GM18520 (cell line): ENCODE measurements around the gene CCDC81.
"Not testable (repeated sequence)": the region's sequence is repeated elsewhere in the genome, so short reads cannot be mapped to it uniquely, and the experiment has no call there.

Source experiments
- ATAC-seq: cut with Tn5 transposase; IDR thresholded peaks from one replicate; pipeline ENCODE4 v1.9.1; 2021; ENCODE audit not compliant: unreplicated experiment

The CCDC81 gene

GRCh38 chr11:86386746-86387145 lies 12.1 kb downstream of the CCDC81 start:
- no peak for ATAC-seq

- no peak for ATAC-seq
These were observed 13.5 kb downstream of the CCDC81 start for GRCh38 chr11:86388198-86388597.

- no peak for ATAC-seq
These were observed 15.8 kb downstream of the CCDC81 start for GRCh38 chr11:86390487-86390886.

- no peak for ATAC-seq
These were observed 20.4 kb downstream of the CCDC81 start for GRCh38 chr11:86395061-86395551.

GRCh38 chr11:86396396-86396795 lies 21.7 kb downstream of the CCDC81 start:
- no peak for ATAC-seq

- no peak for ATAC-seq
These were observed 22.7 kb downstream of the CCDC81 start for GRCh38 chr11:86397351-86397750.

- ATAC-seq: no peak
These were observed 23.4 kb downstream of the CCDC81 start for GRCh38 chr11:86398106-86398505.

- ATAC-seq: no peak
These were observed 28.8 kb downstream of the CCDC81 start for GRCh38 chr11:86403458-86403857.

- no peak for ATAC-seq
These were observed 34.2 kb downstream of the CCDC81 start for GRCh38 chr11:86408845-86409244.

GRCh38 chr11:86414032-86414431 lies 39.3 kb downstream of the CCDC81 start:
- ATAC-seq: no peak

- no peak for ATAC-seq
These were observed 40.3 kb downstream of the CCDC81 start for GRCh38 chr11:86415026-86415425.

GRCh38 chr11:86416494-86416893 lies 41.8 kb downstream of the CCDC81 start:
- ATAC-seq: no peak

GRCh38 chr11:86416951-86417350 lies 42.3 kb downstream of the CCDC81 start:
- not testable (repeated sequence) for ATAC-seq

- no peak for ATAC-seq
These were observed 43.4 kb downstream of the CCDC81 start for GRCh38 chr11:86418106-86418505.

- ATAC-seq: no peak
These were observed 43.8 kb downstream of the CCDC81 start for GRCh38 chr11:86418513-86418912.

- ATAC-seq: no peak
These were observed 44.2 kb downstream of the CCDC81 start for GRCh38 chr11:86418917-86419316.

- no peak for ATAC-seq
These were observed 47.3 kb downstream of the CCDC81 start for GRCh38 chr11:86421946-86422345.

- no peak for ATAC-seq
These were observed 47.7 kb downstream of the CCDC81 start for GRCh38 chr11:86422371-86422770.

GRCh38 chr11:86423488-86423887 lies 48.8 kb downstream of the CCDC81 start:
- not testable (repeated sequence) for ATAC-seq

- no peak for ATAC-seq
These were observed 52.8 kb downstream of the CCDC81 start for GRCh38 chr11:86427441-86427840.

GRCh38 chr11:86431258-86431657 lies 56.6 kb downstream of the CCDC81 start:
- ATAC-seq: no peak

GRCh38 chr11:86433361-86434095 lies 58.8 kb downstream of the CCDC81 start:
- ATAC-seq: not testable (repeated sequence)

- ATAC-seq: no peak
These were observed 61.0 kb downstream of the CCDC81 start for GRCh38 chr11:86435711-86436110.
